ENCODE data around the gene GABRG3. TPM values are rescaled to one million over a fixed set of nuclear protein-coding genes. Genes with fewer than 3 reads are reported as not detected.

The GABRG3 gene
- total and polyA plus RNA-seq, 2 experiments from 2014 or later = 0.15 to 0.43 TPM

DNA sequence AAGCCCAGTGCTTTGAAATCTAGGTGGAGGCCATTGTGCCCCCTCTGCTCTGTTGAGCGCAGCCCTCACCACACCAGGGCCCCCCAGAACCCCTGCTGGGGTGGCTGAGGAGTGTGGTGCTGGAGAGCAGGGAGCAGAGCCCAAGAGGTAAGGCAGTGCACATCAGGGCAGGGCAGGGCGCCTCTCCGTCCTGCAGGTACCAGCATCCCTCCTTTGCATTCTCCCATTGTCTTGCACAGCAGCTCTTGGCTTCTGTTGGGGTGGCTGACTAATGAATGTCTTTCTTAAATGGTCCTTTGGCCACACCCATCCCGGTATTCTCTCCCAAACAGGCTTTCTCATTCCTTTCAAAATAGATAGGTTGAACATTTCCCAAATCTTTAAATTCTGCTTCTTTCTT, 41.4 kb upstream of the GABRG3 start:
- H3K27ac ChIP-seq = no peak overlapping the region
- WGBS (ENCODE audit: low lambda C conversion rate, missing lambda C conversion rate) = 89% methylated on average over 4 of the region's 4 CpGs

DNA sequence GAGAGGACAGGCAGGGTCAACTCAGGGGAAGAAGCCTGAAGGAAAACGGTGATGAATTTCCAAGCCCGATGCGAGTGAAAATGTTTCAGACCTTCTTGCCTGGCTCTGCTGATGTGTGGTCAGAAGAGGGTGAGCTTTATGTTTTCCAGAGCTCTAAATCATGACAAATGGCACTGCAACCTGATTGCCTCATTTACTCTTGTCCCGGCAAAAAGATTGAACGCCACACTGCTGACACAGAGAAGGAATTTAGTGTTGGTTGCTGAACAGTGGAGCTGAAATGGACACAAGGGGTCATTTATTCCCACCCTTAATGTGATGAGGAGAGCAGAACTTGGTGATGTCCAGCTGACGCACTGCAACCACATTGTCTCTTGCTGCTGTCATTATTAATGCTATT, 36.1 kb upstream of the GABRG3 start:
- Histone ChIP-seq H3K4me1 (ENCODE audit: insufficient read depth) (no peaks in the 10 kb centered on the region), H3K79me2 (no peaks in the 10 kb centered on the region), H3K9me2 (replicated peaks; ENCODE audit: insufficient read depth) (no peaks in the 10 kb centered on the region), H2AFZ (no peak overlapping the region), H3K27ac (no peak overlapping the region), H4K20me1 (ENCODE audit: insufficient read depth, poor library complexity, severe bottlenecking) (no peaks in the 10 kb centered on the region), H3K4me3 (no peak overlapping the region), H3K36me3 (replicated peaks; ENCODE audit: insufficient read depth, low read depth) (no peaks in the 10 kb centered on the region), H3K4me2 (no peak overlapping the region), H3K9me3 (ENCODE audit: low read depth) (no peaks in the 10 kb centered on the region), H3K27me3 (no peaks in the 10 kb centered on the region)
- WGBS (ENCODE audit: low lambda C conversion rate, missing lambda C conversion rate) = 86% methylated on average over 6 of the region's 6 CpGs
- TF ChIP-seq EZH2 (IDR thresholded peaks at IDR 0.05; ENCODE audit: borderline replicate concordance) (no peak), EZH2phosphoT487 (IDR thresholded peaks at IDR 0.05; ENCODE audit: low read depth, severe bottlenecking, unreplicated experiment) (no peak)
- TF ChIP-seq, protein P1, sequence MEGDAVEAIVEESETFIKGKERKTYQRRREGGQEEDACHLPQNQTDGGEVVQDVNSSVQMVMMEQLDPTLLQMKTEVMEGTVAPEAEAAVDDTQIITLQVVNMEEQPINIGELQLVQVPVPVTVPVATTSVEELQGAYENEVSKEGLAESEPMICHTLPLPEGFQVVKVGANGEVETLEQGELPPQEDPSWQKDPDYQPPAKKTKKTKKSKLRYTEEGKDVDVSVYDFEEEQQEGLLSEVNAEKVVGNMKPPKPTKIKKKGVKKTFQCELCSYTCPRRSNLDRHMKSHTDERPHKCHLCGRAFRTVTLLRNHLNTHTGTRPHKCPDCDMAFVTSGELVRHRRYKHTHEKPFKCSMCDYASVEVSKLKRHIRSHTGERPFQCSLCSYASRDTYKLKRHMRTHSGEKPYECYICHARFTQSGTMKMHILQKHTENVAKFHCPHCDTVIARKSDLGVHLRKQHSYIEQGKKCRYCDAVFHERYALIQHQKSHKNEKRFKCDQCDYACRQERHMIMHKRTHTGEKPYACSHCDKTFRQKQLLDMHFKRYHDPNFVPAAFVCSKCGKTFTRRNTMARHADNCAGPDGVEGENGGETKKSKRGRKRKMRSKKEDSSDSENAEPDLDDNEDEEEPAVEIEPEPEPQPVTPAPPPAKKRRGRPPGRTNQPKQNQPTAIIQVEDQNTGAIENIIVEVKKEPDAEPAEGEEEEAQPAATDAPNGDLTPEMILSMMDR (IDR thresholded peaks at IDR 0.05; ENCODE audit: poor library complexity) = no peak
- no peak for DNase-seq (ENCODE audit: low spot score)

More for the DNA sequence above, 41.4 kb upstream of the GABRG3 start:
- Histone ChIP-seq H2AFZ (no peak overlapping the region), H3K79me2 (no peaks in the 10 kb centered on the region), H4K20me1 (ENCODE audit: insufficient read depth, poor library complexity, severe bottlenecking) (no peaks in the 10 kb centered on the region), H3K36me3 (replicated peaks; ENCODE audit: insufficient read depth, low read depth) (no peaks in the 10 kb centered on the region), H3K4me1 (ENCODE audit: insufficient read depth) (no peaks in the 10 kb centered on the region), H3K4me2 (no peak overlapping the region), H3K9me3 (ENCODE audit: low read depth) (no peaks in the 10 kb centered on the region), H3K27me3 (no peaks in the 10 kb centered on the region), H3K9me2 (replicated peaks; ENCODE audit: insufficient read depth) (no peaks in the 10 kb centered on the region), H3K4me3 (no peak overlapping the region)
- TF ChIP-seq EZH2phosphoT487 (IDR thresholded peaks at IDR 0.05; ENCODE audit: low read depth, severe bottlenecking, unreplicated experiment) (no peak), EZH2 (IDR thresholded peaks at IDR 0.05; ENCODE audit: borderline replicate concordance) (no peak)
- TF ChIP-seq, protein P1 (IDR thresholded peaks at IDR 0.05; ENCODE audit: poor library complexity) = no peak
- no peak for DNase-seq (ENCODE audit: low spot score)

DNA sequence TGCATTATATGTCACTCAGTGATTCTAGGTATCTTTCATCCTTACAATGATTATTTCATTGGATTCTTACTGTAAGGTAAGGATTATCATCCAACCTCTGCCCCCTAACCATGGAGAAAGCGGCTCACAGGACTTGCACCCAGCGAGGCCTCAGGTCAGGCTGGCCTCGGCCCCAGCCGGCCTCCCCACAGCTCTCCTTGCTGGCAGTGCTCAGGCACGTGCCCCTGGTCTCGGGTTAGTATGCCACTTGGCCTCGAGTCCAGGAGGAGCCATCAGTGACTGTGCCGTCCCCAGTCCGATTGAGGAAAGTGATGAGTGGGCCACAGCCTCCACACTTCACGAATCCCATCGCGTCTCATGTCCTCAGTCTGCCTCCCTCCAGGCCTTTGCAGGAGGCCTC, 35.7 kb upstream of the GABRG3 start:
- Histone ChIP-seq H3K36me3 (replicated peaks; ENCODE audit: insufficient read depth, low read depth) (no peaks in the 10 kb centered on the region), H4K20me1 (ENCODE audit: insufficient read depth, poor library complexity, severe bottlenecking) (no peaks in the 10 kb centered on the region)

More for the DNA sequence above, 35.7 kb upstream of the GABRG3 start:
- Histone ChIP-seq H2AFZ (no peak overlapping the region), H3K79me2 (no peaks in the 10 kb centered on the region), H3K27me3 (no peaks in the 10 kb centered on the region), H3K4me2 (no peak overlapping the region), H3K4me3 (no peak overlapping the region), H3K9me2 (replicated peaks; ENCODE audit: insufficient read depth) (no peaks in the 10 kb centered on the region), H3K4me1 (ENCODE audit: insufficient read depth) (no peaks in the 10 kb centered on the region), H3K27ac (no peak overlapping the region), H3K9me3 (ENCODE audit: low read depth) (no peaks in the 10 kb centered on the region)
- TF ChIP-seq, protein P1 (IDR thresholded peaks at IDR 0.05; ENCODE audit: poor library complexity) = no peak
- TF ChIP-seq EZH2 (IDR thresholded peaks at IDR 0.05; ENCODE audit: borderline replicate concordance) (no peak), EZH2phosphoT487 (IDR thresholded peaks at IDR 0.05; ENCODE audit: low read depth, severe bottlenecking, unreplicated experiment) (no peak)
- 90% methylated on average over 12 of the region's 12 CpGs for WGBS (ENCODE audit: low lambda C conversion rate, missing lambda C conversion rate)
- no peak for DNase-seq (ENCODE audit: low spot score)
